Panc1 (cell line): ENCODE results near the gene SPTBN4.

ENCODE experiments used
- POLR2AphosphoS5 ChIP-seq: IDR thresholded peaks from 2 replicates; pipeline ENCODE4 v1.6.1; 2012; ENCODE audit warnings: mild to moderate bottlenecking, low read depth, low read length, moderate library complexity
- TCF7L2 ChIP-seq: IDR thresholded peaks from 2 replicates; pipeline ENCODE4 v1.6.1; 2011; ENCODE audit warnings: mild to moderate bottlenecking, low read depth, low read length, inconsistent platforms
- TF ChIP-seq, protein P1 (sequence below): fragments of 450-650 bp; IDR thresholded peaks from 2 replicates; pipeline ENCODE4 v1.5.1; 2017; ENCODE audit warnings: mild to moderate bottlenecking
- TF ChIP-seq, protein P2 (sequence below), 2 experiments: IDR thresholded peaks; 2 replicates each; pipeline ENCODE4 v1.6.1; 2011 to 2012; ENCODE audit warnings: low read depth in 2 of 2, control low read depth in 1 of 2, low read length in 1 of 2, mild to moderate bottlenecking in 1 of 2, moderate library complexity in 1 of 2; ENCODE audit not compliant: insufficient read depth in 1 of 2

DNA sequence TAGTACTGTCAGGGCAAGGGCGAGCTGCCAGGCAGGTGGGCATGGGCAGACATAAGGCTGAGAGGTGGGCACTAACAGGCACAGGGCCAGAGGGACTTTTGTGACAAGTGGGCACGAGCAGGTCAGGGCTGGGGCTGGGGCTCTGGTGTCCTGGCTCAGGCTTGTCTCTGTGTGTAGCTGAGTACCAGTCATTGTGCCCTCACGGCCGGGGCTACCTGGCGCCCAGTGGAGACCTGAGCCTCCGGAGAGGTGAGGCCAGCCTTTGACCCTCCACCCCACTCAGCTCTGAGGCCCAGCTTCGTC lies 155.9 kb downstream of the SPTBN4 start:
- no peak for TF ChIP-seq TCF7L2
- TF ChIP-seq, protein P1, sequence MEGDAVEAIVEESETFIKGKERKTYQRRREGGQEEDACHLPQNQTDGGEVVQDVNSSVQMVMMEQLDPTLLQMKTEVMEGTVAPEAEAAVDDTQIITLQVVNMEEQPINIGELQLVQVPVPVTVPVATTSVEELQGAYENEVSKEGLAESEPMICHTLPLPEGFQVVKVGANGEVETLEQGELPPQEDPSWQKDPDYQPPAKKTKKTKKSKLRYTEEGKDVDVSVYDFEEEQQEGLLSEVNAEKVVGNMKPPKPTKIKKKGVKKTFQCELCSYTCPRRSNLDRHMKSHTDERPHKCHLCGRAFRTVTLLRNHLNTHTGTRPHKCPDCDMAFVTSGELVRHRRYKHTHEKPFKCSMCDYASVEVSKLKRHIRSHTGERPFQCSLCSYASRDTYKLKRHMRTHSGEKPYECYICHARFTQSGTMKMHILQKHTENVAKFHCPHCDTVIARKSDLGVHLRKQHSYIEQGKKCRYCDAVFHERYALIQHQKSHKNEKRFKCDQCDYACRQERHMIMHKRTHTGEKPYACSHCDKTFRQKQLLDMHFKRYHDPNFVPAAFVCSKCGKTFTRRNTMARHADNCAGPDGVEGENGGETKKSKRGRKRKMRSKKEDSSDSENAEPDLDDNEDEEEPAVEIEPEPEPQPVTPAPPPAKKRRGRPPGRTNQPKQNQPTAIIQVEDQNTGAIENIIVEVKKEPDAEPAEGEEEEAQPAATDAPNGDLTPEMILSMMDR, result no peak
- TF ChIP-seq, protein P2, sequence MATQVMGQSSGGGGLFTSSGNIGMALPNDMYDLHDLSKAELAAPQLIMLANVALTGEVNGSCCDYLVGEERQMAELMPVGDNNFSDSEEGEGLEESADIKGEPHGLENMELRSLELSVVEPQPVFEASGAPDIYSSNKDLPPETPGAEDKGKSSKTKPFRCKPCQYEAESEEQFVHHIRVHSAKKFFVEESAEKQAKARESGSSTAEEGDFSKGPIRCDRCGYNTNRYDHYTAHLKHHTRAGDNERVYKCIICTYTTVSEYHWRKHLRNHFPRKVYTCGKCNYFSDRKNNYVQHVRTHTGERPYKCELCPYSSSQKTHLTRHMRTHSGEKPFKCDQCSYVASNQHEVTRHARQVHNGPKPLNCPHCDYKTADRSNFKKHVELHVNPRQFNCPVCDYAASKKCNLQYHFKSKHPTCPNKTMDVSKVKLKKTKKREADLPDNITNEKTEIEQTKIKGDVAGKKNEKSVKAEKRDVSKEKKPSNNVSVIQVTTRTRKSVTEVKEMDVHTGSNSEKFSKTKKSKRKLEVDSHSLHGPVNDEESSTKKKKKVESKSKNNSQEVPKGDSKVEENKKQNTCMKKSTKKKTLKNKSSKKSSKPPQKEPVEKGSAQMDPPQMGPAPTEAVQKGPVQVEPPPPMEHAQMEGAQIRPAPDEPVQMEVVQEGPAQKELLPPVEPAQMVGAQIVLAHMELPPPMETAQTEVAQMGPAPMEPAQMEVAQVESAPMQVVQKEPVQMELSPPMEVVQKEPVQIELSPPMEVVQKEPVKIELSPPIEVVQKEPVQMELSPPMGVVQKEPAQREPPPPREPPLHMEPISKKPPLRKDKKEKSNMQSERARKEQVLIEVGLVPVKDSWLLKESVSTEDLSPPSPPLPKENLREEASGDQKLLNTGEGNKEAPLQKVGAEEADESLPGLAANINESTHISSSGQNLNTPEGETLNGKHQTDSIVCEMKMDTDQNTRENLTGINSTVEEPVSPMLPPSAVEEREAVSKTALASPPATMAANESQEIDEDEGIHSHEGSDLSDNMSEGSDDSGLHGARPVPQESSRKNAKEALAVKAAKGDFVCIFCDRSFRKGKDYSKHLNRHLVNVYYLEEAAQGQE (IDR thresholded peaks at IDR 0.05; ENCODE audit: insufficient read depth in 1 of 2, low read depth in 2 of 2, low read length in 1 of 2), result no peak
- no peak for TF ChIP-seq POLR2AphosphoS5
